Urothelium cell line (cell line): ENCODE measurements around the gene LRRC19.

Experiments used
- DNase-seq: peaks from one replicate; pipeline ENCODE4 v3.0.0; 2011; ENCODE audit warnings: low spot score, mixed read lengths
- FAIRE-seq: peaks from 2 replicates; lab custom pipeline; 2011; peaks lifted over from hg19 to GRCh38; lab: Jason Lieb, UNC

Gene LRRC19, protein sequence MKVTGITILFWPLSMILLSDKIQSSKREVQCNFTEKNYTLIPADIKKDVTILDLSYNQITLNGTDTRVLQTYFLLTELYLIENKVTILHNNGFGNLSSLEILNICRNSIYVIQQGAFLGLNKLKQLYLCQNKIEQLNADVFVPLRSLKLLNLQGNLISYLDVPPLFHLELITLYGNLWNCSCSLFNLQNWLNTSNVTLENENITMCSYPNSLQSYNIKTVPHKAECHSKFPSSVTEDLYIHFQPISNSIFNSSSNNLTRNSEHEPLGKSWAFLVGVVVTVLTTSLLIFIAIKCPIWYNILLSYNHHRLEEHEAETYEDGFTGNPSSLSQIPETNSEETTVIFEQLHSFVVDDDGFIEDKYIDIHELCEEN

DNA sequence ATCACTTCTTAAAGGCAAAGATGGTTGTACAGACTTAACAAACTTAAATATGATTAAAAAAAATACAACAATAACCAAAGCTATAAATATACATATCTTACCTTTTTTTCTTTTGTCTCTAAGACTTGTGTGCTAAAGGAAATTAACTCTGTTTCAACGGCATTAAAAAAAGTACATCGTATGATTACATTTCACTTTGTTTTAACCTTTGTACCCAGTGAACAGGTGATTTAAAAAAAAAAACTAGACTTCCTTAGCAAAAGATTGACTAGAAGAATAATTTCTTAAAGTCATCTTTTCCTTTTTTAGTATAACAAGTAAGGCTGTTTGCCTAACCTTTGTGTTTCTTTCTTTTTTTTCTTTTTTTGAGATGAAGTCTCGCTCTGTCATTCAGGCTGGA is at the start of gene LRRC19:
Gene LRRC19 (minus strand): TSS at position 182 of the 400 bp plus-strand sequence. CDS start 5,978 bp downstream, outside the sequence.
- DNase-seq: no peak
- no peak for FAIRE-seq

DNA sequence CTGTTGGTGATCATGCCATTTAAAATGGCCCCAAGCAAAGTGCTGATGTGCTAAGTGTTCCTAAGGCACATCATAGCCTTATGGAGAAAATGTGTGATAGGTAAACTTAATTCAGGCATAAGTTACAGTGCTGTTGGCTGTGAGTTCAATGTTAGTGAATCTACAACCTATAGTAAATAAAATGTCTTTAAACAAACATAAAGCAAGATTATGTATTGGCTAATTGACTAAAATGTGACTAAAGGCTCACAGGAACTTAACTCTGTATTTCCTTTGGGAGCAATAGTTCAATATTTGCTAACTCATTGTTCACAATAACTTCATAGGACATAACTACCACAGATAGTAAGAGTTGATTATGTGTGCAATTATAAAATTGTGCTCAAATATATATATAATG is 49.4 kb upstream of the LRRC19 start:
- FAIRE-seq (no peak), DNase-seq (no peak)

DNA sequence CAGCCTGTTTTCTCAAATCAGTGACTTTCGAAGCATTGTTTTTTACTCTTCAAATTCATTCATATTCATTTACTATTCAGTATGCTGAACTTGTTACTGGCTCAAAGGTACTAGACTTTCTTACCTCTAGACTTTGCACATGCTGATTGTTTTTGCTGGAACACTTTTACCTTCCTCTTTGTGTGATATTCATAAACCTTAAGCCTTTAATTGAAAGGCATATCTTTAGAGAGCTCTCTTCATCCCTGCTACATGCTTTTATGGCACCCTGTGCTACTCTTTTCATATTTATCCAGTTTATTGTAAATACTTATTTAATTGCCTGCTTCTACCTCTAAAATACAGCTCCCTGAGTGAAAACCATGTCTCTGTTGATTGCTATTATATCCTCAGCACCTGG is 48.7 kb upstream of the LRRC19 start:
- FAIRE-seq (no peak), DNase-seq (no peak)

DNA sequence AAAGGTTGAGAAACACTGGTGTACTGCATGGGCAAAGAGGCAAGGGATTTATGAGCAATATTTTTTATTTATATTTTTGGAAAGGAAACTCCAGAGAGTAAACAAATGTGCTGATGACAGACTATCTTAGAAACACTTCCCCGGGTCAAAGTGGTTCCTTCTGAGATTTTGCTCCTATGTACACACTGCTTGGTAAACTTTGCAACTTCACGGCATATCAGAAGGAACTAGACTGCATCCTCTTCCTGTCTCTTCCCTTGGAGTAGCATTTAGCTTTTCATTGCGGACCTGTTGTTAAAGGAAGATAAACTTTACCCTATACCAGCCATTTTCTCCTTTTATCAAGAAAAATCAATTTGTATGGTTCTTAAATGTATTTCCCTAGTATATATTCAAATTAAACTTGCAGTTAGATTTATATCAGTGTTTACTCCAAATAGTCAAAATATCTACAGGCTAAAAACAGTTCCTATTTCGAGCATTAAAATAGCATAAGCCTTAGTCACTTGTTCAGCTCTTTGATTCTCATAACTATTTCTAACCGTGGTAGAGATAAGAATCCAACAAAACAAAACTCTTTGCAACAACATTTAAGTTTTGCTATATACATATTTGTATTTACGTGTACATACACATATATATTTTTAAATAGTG is 48.0 kb upstream of the LRRC19 start:
- FAIRE-seq (no peak), DNase-seq (no peak)

DNA sequence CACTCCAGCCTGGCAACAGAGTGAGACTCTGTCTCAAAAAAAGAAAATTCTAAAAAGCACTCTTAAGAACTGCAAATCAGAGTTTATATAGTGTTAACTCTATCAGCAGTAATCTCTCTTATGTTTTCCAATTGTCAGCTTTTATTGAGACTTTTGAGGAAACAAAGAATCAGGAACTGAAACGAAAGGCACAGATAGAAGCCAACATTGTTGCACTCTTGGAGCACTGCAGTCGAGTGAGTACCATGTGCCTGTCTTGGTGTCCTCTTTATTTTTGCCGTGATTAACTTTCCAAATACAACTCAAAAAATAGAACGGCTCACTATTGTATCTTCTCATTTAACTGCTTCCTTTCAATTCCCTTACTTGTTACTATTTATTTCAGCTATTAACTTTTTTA is 41.7 kb upstream of the LRRC19 start:
- no peak for FAIRE-seq

DNA sequence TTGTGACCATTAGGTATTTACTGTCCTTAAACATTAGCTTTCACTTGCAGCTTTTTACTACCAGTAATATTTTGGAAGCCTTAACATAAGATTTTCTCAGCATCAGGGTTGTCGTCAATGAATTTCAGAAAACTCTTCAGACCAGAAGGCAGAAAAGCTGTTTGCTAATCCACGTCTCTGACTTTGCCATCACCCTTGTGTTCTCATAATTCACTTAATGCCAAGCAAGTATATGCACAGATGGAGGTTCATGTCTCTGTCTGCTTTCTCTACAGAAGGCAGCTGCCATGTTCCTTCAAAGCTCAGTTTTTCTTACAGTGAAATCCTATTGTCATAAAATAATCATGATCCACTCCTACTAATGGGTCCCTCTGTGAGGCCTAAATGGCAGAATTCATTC is 37.7 kb upstream of the LRRC19 start:
- DNase-seq: no peak
- no peak for FAIRE-seq

More for the DNA sequence above, 41.7 kb upstream of the LRRC19 start:
- DNase-seq: no peak

DNA sequence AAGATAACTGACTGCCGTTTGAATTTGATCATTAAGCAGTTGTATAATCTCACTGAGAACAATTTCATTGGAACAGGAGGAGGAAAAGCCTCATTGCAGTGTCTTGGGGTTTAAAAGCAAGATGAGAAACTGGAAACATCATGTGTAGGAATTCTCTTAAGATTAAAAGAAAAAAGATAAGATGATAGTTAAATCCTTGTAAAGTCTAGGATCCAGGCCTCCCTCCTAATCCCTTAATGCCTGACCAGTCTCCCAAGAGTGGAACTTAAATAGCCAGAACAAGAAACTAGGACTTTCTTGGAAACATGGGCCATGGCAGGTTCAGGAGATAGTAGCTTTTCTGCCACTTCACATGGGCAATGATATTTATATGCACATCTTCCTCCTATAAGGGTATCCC is 37.0 kb upstream of the LRRC19 start:
- DNase-seq: no peak
- no peak for FAIRE-seq

DNA sequence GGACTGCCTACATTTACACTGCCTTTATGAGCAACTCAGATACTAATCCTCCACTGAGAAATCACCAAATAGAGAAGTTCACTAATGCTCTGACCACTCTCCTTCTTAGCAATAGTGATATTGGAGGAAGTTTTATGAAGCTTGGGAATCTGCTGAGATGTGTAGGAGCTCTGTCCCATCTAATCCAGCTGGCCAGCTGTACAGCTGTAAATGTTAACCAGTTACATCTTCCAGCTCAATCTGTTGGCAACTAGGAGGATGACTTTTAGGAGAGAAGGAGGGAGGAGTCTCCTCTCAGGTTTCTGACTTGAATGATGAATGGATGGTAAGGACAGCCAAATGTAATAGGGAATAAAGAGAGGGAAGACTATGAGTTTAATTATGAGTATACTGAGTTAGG is 36.3 kb upstream of the LRRC19 start:
- FAIRE-seq: peak; percentile 5

DNA sequence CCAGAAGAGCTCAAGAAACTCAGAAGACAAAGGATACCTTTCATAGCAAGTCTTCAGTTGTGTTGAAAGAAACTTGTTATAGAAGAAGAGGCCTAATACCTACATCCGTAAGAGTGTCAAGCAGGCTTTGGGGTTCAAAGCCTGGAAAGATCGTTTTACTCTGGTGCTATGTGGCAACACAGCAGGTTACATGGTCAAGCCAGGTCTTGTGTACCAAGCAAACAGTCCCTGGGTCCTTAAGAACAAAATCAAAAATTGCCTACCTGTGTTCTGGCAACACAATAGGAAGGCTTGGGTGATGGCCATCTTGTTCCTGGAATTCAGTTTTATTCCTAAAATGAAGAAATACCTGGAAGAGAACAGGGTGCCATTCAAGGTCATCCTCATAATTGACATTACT is 32.0 kb upstream of the LRRC19 start:
- DNase-seq (no peak), FAIRE-seq (no peak)

More for the DNA sequence above, 36.3 kb upstream of the LRRC19 start:
- DNase-seq: no peak

DNA sequence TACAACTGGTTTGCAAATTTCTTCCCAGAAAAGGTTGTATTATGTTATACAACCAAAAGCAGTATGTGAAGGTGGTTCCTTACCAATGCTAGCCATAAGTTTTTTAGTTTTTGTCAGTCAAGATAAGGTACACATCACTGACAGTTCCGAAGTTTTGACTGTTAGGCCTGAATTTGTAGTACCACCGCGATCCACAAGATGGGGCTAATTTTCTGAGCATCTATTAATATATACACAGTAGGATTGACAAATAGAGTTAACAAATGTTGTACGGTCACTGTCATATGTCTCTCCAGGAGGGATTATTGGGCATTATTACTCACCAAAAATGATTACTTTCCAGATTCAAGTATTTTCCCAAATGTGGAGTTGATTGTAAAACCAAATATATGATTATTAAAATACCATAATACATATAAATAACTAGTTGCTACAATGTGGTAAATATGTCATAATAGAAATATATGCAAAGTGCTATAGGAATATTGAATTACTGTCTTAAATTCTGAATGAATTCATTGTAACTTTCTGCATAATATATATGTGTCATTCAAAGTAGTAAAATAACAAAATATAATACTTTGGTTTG is 28.4 kb upstream of the LRRC19 start:
- peak; percentile 69 for DNase-seq
- FAIRE-seq: peak; percentile 93

DNA sequence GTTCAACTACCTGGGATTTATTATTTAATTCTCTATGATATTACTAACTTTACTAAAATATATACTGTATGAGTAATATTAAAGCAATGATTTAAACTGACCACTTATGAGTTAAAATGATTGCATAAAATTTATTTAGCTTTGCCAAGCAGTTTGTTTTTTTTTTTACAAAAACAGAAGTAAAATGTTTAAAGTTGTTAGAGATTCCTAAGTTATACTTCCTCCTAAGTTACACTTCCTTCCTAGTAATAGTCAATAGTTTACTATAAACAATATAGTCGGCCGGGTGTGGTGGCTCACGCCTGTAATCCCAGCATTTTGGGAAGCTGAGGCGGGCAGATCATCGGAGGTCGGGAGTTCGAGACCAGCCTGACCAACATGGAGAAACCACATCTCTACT is 23.7 kb upstream of the LRRC19 start:
- no peak for FAIRE-seq
- no peak for DNase-seq

DNA sequence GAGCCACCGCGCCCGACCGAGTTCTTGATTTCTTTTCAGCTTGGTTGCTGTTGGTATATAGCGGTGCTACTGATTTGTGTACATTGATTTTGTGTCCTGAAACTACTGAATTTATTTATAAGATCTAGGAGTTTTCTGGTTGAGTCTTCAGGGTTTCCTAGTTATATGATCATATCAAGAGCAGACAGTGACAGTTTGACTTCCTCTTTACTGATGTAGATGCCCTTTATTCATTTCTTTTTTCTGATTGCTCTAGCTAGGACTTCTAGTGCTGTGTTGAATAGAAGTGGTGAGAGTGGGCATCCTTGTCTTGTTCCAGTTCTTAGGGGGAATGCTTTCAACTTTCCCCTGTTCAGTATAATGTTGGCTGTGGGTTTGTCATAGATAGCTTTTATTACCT is 17.4 kb upstream of the LRRC19 start:
- no peak for DNase-seq
- FAIRE-seq: no peak

DNA sequence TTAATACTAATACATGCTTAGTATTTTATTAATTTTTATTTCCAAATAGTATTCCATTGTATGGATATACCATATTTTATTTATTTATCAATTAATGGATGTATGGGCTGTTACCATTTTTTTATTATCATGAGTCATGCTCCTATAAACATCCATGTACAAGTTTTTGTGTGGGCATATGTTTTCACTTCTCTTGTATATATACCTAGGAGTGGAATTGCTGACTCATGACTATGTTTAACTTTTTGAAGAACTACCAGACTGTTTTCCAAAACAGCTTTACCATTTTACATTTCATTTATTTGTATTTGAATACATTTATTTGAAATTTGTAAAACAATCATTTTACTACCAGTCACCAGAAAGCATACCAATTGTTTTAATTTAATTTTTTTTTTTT is 14.1 kb upstream of the LRRC19 start:
- DNase-seq: no peak
- no peak for FAIRE-seq

DNA sequence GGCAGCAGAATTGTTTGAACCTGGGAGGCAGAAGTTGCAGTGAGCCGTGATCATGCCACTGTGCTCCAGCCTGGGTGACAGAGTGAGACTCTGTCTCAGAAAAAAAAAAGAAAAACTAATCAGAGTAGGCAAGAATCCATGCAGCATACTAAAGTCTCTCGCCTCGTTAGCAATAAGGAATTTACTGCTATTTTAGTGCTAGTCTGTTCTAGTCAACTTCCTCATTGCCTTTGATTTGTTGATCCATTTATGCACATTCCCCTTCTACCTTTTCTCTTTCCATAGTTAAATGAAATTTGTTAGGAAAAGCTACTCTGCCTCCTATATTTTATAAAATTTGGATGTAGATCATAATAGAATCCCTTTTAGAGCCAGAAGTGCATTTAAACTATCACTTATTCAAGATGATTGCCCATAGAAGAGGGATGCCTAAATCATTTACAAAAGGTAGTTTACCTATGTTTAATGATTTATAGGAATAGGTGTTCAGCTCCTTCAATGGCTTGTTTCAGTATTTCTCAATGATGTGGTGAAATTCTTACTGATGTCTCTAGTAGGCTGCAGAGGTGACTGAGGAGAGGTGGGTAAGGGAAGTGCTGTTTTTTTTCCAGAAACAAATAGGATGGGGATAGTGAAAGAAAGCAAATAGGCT is 1.9 kb downstream of the LRRC19 start:
- FAIRE-seq (no peak), DNase-seq (no peak)

DNA sequence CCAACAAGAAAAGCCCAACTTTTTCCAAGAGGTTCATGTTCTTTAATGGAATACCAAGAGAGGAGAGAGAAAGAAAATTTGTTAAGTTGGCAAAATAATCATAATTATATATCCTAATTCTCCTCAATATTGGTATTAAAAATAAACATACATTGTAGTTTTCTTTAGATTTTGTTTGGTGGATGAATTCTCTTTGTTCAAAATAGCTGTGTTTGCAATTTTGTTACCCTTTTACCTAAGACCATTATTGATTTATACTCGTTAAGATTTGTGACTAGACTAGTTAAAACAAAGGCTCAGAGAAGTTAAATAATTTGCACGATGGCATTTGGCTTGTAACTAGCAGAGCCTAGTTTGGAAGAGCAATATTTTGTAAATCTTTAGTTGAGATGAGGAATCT is 9.7 kb downstream of the LRRC19 start:
- DNase-seq: no peak

DNA sequence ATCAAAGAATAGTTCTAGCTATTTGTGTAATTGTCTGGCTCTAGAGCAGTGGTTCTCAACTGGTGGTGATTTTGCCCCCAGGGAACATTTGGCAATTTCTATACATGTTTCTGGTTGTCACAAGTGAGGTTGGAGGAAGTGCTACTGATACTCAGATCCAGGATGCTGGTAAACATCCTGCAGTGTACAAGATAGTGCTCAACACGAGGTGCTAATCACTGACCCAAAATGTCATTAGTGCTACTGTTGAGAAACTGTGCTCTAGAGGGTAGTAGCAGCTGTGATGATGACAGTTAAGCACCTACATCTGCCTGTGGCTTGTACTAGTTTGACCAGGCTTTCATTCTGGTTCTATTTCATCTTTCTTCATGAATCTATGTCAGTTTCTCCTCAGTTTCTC is 22.1 kb downstream of the LRRC19 start:
- no peak for DNase-seq

More for the DNA sequence above, 9.7 kb downstream of the LRRC19 start:
- no peak for FAIRE-seq

DNA sequence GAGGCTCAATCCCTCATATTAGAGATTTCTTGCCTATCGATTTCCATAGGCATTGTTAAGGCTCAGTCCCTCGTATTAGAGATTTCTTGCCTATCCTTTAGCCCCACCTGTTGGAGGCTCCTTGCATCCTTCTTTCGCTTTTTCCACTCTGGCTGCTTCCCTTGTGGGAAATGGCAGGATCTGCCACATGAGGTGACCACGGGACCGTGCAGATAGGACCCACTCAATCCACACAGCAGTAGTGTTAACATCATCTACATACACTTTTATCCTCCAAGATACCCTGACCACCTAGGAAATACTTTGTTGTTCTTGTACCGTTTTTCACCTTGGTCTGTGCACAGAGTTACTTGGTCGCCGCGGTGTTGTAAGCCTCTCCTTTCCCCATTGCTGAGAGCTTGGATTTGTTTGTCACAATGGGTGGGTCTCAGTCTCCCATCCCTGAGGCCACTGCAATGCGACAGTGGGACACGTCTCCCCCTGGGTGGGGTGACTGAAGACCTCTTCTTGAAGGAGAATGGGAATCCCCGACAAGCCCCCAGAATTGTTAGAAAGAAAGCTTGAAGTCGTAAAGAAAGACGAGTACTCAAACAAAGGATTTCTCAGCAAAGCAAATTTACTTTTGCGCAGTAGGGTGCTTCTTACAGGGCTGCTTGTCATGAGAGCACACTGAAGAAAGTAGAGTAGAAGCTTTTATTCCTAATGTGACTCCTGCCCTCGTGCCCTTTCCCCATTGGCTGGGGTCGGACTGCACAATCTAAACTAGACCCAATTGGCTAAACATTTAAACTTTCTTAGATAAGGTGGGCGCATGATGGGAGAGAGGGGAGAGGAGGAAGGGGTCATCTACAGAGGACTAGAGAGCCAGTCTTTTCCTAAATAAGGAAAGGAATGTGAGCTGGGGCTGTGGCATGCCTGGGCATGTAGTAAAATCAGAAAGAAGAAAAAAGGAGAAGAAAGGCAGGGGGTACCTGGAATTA is 29.5 kb downstream of the LRRC19 start:
- DNase-seq (peak; percentile 23), FAIRE-seq (no peak)

More for the DNA sequence above, 22.1 kb downstream of the LRRC19 start:
- FAIRE-seq: no peak

DNA sequence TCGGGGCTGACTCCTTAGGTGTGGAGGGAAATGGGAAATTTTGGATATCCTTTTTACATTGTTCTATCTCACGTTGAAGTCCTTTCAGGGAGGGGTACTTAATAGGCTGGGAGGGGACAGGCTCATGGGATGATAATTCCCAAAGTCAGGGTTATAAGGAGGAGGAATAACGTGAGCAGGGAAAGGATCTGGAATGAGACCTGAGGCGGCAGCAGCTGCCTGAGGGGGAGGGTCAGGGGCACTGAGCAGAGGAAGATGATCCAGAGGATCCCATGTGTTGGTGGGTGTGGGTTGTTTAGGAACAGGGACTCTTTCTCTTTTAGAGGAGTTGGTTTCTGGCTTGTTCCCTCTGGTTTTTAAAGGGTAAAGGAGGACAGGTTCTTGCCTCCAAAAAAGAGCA is 30.5 kb downstream of the LRRC19 start:
- FAIRE-seq: peak; percentile 9
- no peak for DNase-seq

DNA sequence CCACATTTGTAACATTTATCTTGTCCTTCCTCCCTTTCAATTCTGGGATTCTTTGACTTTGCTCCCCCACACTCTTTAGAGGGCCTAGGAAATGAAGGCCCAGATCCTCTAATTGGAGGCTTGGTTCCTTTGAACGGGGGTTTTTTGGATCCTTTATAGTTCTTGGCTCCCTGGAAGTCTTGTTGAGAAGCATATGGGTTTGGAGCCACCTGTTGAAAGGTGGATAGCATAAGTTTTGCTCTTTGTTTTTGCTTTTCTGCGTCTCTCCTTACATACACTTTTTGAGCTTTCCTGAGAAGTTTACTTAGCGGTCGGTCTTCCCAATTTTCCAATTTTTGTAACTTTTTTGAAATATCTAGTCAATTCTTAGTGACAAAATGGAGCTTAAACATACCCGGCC is 31.5 kb downstream of the LRRC19 start:
- FAIRE-seq (no peak), DNase-seq (no peak)

DNA sequence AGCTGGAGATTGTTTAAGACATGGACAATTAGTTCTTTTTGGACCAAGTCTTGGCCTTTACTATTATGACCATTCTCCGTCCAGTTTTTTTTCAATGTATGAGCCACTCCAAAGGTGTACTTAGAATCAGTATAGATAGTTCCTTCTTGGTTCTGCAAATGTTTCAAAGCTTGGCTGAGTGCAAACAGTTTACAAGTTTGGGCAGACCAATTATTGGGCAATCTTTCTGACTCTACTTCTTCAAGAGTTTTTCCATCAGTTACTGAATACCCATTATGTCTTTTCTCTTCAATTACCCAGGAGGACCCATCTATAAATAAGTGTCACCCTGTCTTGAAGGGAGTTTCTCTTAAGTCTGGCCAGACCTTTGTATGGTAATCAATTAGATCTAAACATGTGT is 33.8 kb downstream of the LRRC19 start:
- FAIRE-seq (no peak), DNase-seq (no peak)
